ENCODE data around the gene UBASH3B. TPM values are rescaled to one million over a fixed set of nuclear protein-coding genes. Genes with fewer than 3 reads are reported as not detected.
"Not testable (repeated sequence)": the region's sequence is repeated elsewhere in the genome, so short reads cannot be mapped to it uniquely, and the experiment has no call there.

Gene UBASH3B
- polyA plus RNA-seq, 10 donors, result 4.1 to 7.2 (median 5.7) TPM

DNA sequence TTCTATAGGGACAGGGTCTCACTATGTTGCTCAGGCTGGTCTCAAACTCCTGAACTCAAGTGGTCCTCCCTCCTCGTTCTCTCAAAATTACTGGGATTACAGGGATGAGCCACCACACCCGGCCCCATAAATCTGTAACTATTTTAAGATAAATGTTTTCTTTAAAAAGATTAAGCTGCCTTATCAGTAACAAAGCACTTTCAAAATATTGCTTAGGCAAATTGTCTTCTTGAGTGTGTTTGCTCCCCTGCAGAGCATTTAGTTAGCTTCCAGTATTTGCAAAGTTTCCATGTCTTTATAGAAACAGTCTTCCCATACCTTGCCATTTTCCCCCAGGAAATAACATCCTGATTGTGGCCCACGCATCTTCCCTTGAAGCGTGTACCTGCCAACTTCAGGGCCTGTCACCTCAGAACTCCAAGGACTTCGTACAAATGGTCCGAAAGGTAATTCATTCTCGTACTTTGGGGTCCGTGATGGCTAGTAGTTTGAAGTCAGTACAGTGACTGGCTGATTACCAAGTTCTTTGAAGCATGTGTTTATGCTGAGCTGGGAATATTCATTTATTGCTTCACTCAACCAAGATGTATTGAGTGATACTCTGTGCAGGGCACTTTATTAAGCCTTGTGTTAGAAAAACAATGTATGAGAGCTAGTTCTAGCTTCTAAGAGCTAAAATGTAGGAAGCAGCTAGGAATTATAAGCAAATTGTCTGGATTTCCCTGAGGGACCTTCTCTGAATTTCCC lies 152.4 kb downstream of the UBASH3B start:
- DNase-seq, result no peak

GRCh38 chr11:122808478-122808869 lies 153.0 kb downstream of the UBASH3B start:
- peak; percentile 38 to 89 (median 74) for DNase-seq

- no peak for DNase-seq
These were observed 154.3 kb downstream of the UBASH3B start for GRCh38 chr11:122809866-122810265.

- no peak for DNase-seq
These were observed 156.2 kb downstream of the UBASH3B start for GRCh38 chr11:122811721-122812120.

DNA sequence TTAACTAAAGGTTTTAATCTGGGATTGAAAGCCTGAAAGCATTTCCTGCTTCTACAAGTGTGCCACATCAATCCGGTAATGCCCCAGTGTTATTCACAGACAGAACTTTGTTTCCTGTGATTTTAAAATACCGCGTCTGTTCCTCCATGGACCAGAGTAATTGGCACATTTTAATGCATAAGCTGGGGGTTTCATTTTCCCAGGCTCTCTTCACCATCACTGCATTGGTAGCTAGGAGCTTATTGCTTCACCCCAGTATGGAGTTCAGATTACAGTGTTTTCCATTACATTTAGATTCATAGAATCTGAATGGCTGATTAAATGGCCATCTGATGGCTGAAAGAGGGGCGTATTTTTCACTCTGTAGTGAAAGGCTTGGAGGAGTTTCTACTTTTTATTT lies 157.1 kb downstream of the UBASH3B start:
- DNase-seq, result no peak

DNA sequence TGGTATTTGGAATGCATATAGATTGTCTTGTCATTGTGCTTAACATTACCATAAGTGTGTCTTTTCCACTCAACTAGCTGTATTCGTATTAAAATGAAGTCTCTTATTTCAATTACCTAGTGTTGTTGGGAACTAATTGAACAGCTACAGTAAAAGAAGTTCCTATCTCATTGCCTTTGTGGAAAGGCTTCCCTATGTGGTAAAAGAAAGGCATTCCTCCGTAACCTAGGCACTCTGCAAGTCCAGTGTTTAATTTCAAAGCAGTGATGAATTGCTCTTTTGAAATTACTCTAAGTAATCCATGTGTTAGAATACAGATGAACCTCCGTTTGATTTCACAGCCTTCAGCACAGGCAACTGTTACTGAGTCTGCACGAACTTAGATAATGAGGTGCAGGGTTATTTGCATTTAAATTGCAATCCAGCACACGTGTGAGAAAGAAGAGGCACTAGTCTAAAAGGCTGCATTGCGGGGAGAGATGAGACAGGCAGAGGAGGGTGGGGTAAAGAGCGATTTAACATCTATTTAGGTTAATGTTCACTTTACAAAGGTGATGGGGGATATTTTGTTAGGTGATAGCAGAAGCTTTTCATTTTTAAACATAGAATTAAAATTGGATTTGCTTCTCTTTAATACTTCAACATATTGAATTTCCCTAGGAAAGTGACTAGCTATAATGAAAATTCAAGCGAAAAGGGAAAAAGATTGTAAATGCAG lies 157.8 kb downstream of the UBASH3B start:
- no peak for DNase-seq

DNA sequence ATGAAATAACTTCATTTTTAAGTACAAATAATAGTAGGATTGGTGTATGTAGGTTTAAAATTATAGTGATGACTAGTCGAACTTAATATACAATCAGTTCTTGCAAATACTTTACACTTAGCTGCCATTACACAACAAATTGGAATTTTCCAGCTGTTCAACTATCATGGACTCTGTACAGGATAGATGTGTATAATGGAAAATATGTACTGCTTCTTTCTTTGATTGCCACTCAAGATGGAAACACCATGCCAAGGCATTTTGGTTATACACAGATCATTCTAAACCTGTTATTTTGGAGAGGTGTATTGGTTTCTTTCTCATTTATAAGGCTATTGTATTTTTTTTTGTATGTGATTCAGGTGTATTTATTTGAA lies 158.4 kb downstream of the UBASH3B start:
- DNase-seq, result peak in 1 of 3 donors; percentile 23

- DNase-seq, result no peak
These were observed 158.9 kb downstream of the UBASH3B start for GRCh38 chr11:122814401-122814800.

GRCh38 chr11:122815900-122816299 lies 160.4 kb downstream of the UBASH3B start:
- DNase-seq, result no peak

DNA sequence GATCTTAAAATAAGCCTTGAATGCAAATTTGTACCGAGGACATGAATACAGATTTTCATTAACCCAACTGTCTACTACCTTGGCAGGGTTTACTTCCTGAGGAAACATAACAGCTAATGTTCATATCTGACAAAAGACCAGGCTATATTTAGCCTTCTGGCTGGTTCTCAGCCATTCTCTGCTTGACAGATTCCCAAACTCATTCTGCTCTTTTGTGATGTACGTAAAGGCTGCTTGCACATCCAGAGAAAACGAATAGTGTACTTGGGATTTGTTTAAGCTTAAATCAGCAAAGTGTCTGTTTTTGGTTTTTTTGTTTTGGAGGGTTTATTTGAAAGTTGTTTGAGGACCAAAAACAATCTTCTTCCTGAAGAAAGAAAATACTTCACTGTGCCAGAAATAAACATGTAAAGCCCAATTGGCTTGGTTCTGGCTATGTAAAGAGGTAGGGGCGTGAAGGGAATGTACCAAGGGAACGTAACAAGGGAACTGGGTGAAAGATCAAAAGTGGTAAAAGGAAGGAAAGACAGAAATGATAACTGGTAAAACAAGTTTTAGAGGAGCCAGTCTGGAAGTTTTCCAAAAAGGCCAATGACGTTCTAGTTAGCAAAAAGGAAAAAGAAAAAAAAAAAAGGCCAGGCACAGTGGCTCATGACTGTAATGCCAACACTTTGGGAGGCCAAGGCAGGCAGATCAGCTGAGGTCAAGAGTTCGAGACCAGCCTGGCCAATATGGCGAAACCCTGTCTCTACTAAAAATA lies 161.4 kb downstream of the UBASH3B start:
- peak; percentile 19 to 84 (median 52) for DNase-seq

GRCh38 chr11:122820158-122820557 lies 164.6 kb downstream of the UBASH3B start:
- no peak for DNase-seq

GRCh38 chr11:122821169-122821568 lies 165.6 kb downstream of the UBASH3B start:
- DNase-seq, result no peak

DNA sequence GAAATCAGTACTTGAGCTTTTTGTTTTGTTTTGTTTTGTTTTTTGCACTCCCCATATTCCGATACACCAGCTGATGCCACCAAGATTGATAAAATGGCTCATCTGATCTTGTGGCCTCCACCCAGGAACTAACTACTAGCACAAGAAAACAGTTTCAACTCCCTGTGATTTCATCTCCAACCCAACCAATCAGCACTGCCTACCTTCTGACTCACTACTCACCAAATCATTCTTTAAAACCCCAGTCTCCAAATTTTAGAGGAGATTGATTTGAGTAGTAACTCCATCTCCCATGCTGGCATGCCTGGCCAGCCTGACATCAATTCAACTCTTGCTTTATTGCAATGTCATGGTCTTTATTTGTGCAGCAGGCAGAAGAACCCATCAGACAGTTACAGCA lies 166.7 kb downstream of the UBASH3B start:
- no peak for DNase-seq

GRCh38 chr11:122823564-122823963 lies 168.0 kb downstream of the UBASH3B start:
- no peak for DNase-seq

- DNase-seq, result not testable (repeated sequence)
These were observed 173.8 kb downstream of the UBASH3B start for GRCh38 chr11:122829371-122829770.

DNA sequence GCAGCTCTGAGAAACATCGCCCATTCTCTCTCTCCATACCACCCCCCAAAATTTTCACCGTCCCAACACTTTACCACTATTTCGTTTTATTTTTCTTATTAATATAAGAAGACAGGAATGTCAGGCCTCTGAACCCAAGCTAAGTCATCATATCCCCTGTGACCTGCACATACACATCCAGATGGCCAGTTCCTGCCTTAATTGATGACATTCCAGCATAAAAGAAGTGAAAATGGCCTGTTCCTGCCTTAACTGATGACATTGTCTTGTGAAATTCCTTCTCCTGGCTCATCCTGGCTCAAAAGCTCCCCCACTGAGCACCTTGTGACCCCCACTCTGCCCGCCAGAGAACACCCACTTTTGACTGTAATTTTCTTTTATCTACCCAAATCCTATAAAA lies 176.8 kb downstream of the UBASH3B start:
- DNase-seq, result not testable (repeated sequence)

- peak in 1 of 3 donors; percentile 55 for DNase-seq
These were observed 177.4 kb downstream of the UBASH3B start for GRCh38 chr11:122832721-122833470.

DNA sequence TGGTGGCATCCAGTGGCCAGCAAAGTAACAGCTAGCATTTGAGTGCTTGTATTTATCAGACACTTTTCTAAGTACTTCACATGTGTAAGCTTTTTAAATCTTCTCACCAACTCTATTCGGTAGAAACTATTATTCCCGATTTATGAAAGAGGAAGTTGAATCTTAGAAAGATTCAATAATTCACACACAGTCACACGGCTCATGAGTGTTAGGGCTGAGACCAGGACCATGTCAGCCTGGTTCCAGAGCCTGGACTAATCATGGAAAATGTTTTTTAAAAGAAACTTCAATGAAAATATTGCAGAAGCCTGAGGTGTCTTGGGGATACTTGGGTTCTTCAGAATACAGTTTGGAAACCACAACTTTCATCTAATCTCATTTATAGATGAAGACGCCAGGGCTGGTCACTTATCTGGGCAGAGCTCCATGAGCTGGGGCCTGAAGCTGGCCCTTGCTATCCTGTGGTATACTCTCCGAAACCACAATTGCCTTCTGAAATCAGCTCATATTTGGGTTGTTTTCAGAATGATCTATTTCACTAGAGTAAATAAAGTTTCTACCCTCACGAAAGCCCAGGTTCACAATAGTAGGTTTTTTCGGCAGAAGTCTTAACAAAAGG lies 178.4 kb downstream of the UBASH3B start:
- DNase-seq, result no peak

DNA sequence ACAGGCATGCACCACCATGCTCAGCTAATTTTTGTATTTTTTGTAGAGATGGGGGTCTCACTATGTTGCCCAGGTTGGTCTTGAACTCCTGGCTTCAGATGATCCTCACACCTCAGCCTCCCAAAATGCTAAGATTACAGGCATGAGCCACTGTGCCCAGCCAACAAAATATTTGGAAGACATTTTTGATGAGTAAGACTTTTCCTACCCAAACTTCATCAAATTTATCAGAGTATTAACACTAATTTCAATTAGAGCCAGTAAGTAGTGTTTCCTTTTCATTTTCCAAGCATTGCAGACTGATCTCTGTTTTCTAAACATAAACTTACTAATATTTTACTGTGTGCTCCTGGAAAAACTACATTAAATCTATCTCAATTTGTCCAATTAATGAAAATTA lies 181.4 kb downstream of the UBASH3B start:
- DNase-seq, result no peak

GRCh38 chr11:122837528-122838346 lies 182.2 kb downstream of the UBASH3B start:
- no peak for DNase-seq
